ENCODE measurements around the gene CTRB1. TPM values are rescaled to one million over a fixed set of nuclear protein-coding genes. Genes with fewer than 3 reads are reported as not detected.

Gene CTRB1
- total RNA-seq, 1 experiment from 2014 or later: not detected

DNA sequence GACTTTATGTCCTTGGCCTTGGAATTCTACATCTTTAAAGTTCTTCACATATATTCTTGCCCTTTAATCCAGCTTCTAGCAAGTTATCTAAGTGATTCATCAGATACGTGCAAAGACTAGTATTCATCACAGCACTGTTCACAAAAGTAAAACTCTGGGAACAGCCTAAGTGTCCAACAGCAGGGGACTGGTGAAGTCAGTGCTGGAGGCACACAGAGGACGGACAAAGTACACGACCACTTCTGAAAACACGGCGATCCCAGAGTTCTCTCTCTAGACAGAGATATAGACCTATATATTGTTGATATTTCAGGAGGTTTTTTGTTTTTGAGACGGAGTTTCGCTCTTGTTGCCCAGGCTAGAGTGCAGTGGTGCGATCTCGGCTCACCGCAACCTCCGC is 12.8 kb downstream of the CTRB1 start:
- CTCF ChIA-PET: interaction anchor here (0.5 kb wide), 1 partner anchor 75 kb away, joined by 4 read pairs; no protein-coding TSS in a partner anchor
- H3K36me3 ChIP-seq (ENCODE audit: control insufficient read depth, insufficient read depth, low read length): peaks cover 3% of the 10 kb centered on the region
- no peaks in the 10 kb centered on the region for H3K9me3 ChIP-seq
- Mint-ChIP-seq H3K36me3 (ENCODE audit: insufficient read depth, unreplicated experiment) (peaks cover 96% of the 10 kb centered on the region), H3K9me3 (ENCODE audit: unreplicated experiment) (no peaks in the 10 kb centered on the region), H3K27me3 (ENCODE audit: insufficient read depth, unreplicated experiment) (no peaks in the 10 kb centered on the region), H3K27ac (ENCODE audit: unreplicated experiment) (no peak overlapping the region), H3K4me1 (ENCODE audit: low read depth, unreplicated experiment) (peaks cover 13% of the 10 kb centered on the region), H3K4me3 (ENCODE audit: unreplicated experiment) (no peak overlapping the region)
- intact Hi-C loops (cut with micrococcal nuclease; ENCODE audit: unreplicated experiment): loop anchor here (5.0 kb wide), 1 partner anchor 34 kb away; no protein-coding TSS in a partner anchor
- TF ChIP-seq, protein P1, sequence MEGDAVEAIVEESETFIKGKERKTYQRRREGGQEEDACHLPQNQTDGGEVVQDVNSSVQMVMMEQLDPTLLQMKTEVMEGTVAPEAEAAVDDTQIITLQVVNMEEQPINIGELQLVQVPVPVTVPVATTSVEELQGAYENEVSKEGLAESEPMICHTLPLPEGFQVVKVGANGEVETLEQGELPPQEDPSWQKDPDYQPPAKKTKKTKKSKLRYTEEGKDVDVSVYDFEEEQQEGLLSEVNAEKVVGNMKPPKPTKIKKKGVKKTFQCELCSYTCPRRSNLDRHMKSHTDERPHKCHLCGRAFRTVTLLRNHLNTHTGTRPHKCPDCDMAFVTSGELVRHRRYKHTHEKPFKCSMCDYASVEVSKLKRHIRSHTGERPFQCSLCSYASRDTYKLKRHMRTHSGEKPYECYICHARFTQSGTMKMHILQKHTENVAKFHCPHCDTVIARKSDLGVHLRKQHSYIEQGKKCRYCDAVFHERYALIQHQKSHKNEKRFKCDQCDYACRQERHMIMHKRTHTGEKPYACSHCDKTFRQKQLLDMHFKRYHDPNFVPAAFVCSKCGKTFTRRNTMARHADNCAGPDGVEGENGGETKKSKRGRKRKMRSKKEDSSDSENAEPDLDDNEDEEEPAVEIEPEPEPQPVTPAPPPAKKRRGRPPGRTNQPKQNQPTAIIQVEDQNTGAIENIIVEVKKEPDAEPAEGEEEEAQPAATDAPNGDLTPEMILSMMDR (IDR thresholded peaks at IDR 0.05; ENCODE audit: insufficient read depth in 1 of 2, low read depth in 1 of 2, low read length in 1 of 2, severe bottlenecking in 1 of 2, unreplicated experiment in 1 of 2): no peak
- H3K27me3 ChIP-seq (replicated peaks; ENCODE audit: control insufficient read depth, insufficient read depth, low read length): no peaks in the 10 kb centered on the region
- POLR2A ChIA-PET: no interaction called here
- no peak overlapping the region for H3K4me3 ChIP-seq (ENCODE audit: low read depth, low read length)
- DNase-seq: no peak
- H3K4me1 ChIP-seq: no peaks in the 10 kb centered on the region
- no TSS peak for BruUV-seq (replicated peaks)

DNA sequence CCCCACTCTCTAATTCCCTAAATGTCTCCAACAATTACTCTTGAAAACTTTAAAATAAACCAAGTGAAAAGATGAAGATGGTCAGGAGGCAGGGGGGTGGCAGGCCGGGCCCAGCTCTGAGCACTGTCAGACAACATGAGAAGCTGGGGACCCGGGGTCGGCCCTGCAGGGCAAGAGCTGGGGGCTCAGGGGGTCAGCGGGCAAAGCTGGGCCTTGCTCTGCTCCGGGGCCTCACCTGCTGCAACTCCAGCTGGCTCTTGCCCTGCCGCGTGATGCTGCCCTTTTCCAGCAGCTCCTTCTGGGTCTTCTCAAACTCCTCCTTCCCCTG is 14.8 kb downstream of the CTRB1 start:
- Mint-ChIP-seq H3K4me3 (ENCODE audit: unreplicated experiment) (no peak overlapping the region), H3K27me3 (ENCODE audit: insufficient read depth, unreplicated experiment) (no peaks in the 10 kb centered on the region), H3K27ac (ENCODE audit: unreplicated experiment) (peak overlapping the region; percentile 60), H3K9me3 (ENCODE audit: unreplicated experiment) (no peaks in the 10 kb centered on the region), H3K4me1 (ENCODE audit: low read depth, unreplicated experiment) (peaks cover 6% of the 10 kb centered on the region), H3K36me3 (ENCODE audit: insufficient read depth, unreplicated experiment) (peaks cover 83% of the 10 kb centered on the region)
- no peaks in the 10 kb centered on the region for H3K27me3 ChIP-seq (replicated peaks; ENCODE audit: control insufficient read depth, insufficient read depth, low read length)
- H3K4me3 ChIP-seq (ENCODE audit: low read depth, low read length): no peak overlapping the region
- POLR2A ChIA-PET: interaction anchor here (0.6 kb wide), 2 partner anchors 12 to 60 kb away, joined by 3 to 6 read pairs; no protein-coding TSS in a partner anchor
- H3K36me3 ChIP-seq (ENCODE audit: control insufficient read depth, insufficient read depth, low read length): peaks cover 5% of the 10 kb centered on the region
- BruUV-seq (replicated peaks): no TSS peak
- no peaks in the 10 kb centered on the region for H3K9me3 ChIP-seq
- TF ChIP-seq, protein P1 (IDR thresholded peaks at IDR 0.05; ENCODE audit: insufficient read depth in 1 of 2, low read depth in 1 of 2, low read length in 1 of 2, severe bottlenecking in 1 of 2, unreplicated experiment in 1 of 2): no peak
- CTCF ChIA-PET: interaction anchor here (0.5 to 3.1 kb wide), 20 partner anchors 8 to 214 kb away, joined by 3 to 40 read pairs (median 4); partner anchors contain the start of gene CTRB1
- intact Hi-C loops (cut with micrococcal nuclease; ENCODE audit: unreplicated experiment): loop anchor here (5.0 kb wide), 1 partner anchor 36 kb away; no protein-coding TSS in a partner anchor
- DNase-seq: no peak
- H3K4me1 ChIP-seq: no peaks in the 10 kb centered on the region

DNA sequence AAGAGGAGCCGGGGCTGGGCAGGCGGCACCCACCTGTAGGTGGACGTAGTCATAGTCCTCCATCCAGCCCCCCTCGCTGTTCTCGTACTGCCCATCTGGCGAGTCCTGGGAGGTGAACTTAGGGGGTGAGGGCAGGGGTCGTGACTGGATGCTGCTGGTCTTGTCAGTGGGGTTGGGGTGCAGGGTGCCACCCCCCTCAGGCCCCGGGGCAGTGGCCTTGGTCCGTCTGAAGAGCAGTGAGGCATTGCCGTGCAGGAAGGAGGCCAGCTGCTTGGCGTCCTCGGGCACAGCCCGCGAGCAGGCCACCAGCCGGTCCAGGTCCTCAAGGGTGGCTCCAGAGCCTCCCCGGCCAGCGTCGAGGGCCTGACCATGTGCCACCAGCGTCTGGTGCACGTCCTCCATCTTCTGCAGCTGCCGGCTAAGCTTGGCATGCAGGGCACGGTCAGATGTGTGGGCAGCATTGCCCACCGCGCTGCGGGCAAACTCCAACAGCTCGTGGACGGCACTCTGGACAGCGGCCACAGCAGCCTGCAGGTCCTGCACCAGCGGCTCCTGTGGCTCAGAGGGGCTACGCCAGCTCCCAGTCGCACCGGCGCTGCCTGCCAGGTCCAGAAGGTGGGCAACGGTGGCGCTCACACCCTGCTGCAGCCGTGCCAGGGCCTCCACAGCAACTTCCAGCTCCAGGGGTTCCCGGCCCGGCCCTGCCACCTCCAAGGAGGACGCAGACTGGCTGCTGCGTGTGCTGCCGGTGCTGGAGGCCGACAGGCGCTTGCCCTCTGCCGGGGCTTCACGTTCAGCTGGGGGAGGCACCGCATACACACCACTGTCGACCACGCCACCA is 16.3 kb downstream of the CTRB1 start:
- Mint-ChIP-seq H3K27me3 (ENCODE audit: insufficient read depth, unreplicated experiment) (no peaks in the 10 kb centered on the region), H3K27ac (ENCODE audit: unreplicated experiment) (peak overlapping the region; percentile 60), H3K36me3 (ENCODE audit: insufficient read depth, unreplicated experiment) (peaks cover 81% of the 10 kb centered on the region), H3K4me3 (ENCODE audit: unreplicated experiment) (no peak overlapping the region), H3K4me1 (ENCODE audit: low read depth, unreplicated experiment) (peaks cover 6% of the 10 kb centered on the region), H3K9me3 (ENCODE audit: unreplicated experiment) (no peaks in the 10 kb centered on the region)
- no peak for DNase-seq
- intact Hi-C loops (cut with micrococcal nuclease; ENCODE audit: unreplicated experiment): loop anchor here (1.0 to 5.0 kb wide), 4 partner anchors 31 to 168 kb away; no protein-coding TSS in a partner anchor
- TF ChIP-seq, protein P1 (IDR thresholded peaks at IDR 0.05; ENCODE audit: insufficient read depth in 1 of 2, low read depth in 1 of 2, low read length in 1 of 2, severe bottlenecking in 1 of 2, unreplicated experiment in 1 of 2): no peak
- CTCF ChIA-PET: interaction anchor here (0.6 to 3.1 kb wide), 7 partner anchors 10 to 167 kb away, joined by 3 to 40 read pairs (median 4); partner anchors contain the start of gene CTRB1
- H3K9me3 ChIP-seq: no peaks in the 10 kb centered on the region
- no peaks in the 10 kb centered on the region for H3K27me3 ChIP-seq (replicated peaks; ENCODE audit: control insufficient read depth, insufficient read depth, low read length)
- POLR2A ChIA-PET: no interaction called here
- peaks cover 3% of the 10 kb centered on the region for H3K36me3 ChIP-seq (ENCODE audit: control insufficient read depth, insufficient read depth, low read length)
- H3K4me1 ChIP-seq: no peaks in the 10 kb centered on the region
- no peak overlapping the region for H3K4me3 ChIP-seq (ENCODE audit: low read depth, low read length)
- BruUV-seq (replicated peaks): no TSS peak
